SU-DHL-6 (cell line): ENCODE results near the gene MAGI3.

Experiments used
- EZH2phosphoT487 ChIP-seq: fragments of 200-600 bp; sonication (generic), shearing (Covaris generic); conservative IDR thresholded peaks from 2 replicates; pipeline ENCODE4 v1.6.1; 2018; ENCODE audit warnings: mild to moderate bottlenecking, antibody characterized with exemption, low read length, moderate library complexity, mixed read lengths
- TF ChIP-seq, protein P1 (sequence below): fragments of 200-600 bp; sonication (generic); IDR thresholded peaks from one replicate; pipeline ENCODE4 v1.5.1; 2017; ENCODE audit warnings: antibody characterized with exemption, mild to moderate bottlenecking, low read length, moderate library complexity; ENCODE audit not compliant: insufficient read depth, poor library complexity, severe bottlenecking

DNA sequence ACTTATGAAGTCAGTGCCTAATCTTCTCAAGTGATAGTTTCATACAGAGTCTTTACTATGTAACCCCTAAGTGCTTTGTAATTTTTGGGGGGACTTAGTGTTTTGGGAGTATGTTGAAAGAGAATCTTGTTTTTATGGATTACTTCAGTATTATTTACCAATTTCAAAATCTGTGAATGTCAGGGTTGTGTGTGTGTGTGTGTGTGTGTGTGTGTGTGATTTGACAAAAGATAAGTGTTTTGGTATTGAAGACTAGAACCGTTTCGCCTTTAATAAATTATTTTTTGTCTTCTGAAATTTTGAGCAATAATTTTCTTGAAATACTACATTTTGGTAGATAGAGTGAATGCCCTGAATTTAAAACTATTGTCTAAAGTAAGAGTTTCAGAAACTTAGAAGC is 5.8 kb downstream of the MAGI3 start:
- TF ChIP-seq, protein P1, sequence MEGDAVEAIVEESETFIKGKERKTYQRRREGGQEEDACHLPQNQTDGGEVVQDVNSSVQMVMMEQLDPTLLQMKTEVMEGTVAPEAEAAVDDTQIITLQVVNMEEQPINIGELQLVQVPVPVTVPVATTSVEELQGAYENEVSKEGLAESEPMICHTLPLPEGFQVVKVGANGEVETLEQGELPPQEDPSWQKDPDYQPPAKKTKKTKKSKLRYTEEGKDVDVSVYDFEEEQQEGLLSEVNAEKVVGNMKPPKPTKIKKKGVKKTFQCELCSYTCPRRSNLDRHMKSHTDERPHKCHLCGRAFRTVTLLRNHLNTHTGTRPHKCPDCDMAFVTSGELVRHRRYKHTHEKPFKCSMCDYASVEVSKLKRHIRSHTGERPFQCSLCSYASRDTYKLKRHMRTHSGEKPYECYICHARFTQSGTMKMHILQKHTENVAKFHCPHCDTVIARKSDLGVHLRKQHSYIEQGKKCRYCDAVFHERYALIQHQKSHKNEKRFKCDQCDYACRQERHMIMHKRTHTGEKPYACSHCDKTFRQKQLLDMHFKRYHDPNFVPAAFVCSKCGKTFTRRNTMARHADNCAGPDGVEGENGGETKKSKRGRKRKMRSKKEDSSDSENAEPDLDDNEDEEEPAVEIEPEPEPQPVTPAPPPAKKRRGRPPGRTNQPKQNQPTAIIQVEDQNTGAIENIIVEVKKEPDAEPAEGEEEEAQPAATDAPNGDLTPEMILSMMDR: no peak
- no peak for TF ChIP-seq EZH2phosphoT487
